ENCODE data around the gene ASAH2. TPM values are rescaled to one million over a fixed set of nuclear protein-coding genes. Genes with fewer than 3 reads are reported as not detected.

The ASAH2 gene
- total RNA-seq, result 0.59 and 2.3 TPM in 2 replicates

GRCh38 chr10:50251394-50251793 is at the start of gene ASAH2:
TSS of gene ASAH2 (minus strand) at chr10:50251516. CDS start at chr10:50248610, 2,906 bp downstream.

Other genes with a start within 250 kb of the ASAH2 start
- gene WASHC2A, start 183.6 kb downstream of the ASAH2 start, total RNA-seq, result 39.2 and 47.6 TPM in 2 replicates

Measured in smooth muscle cell of the umbilical artery (primary cell).